Dermis microvascular lymphatic vessel endothelial cell (primary cell): ENCODE data around the gene SLC8A3. TPM values are rescaled to one million over a fixed set of nuclear protein-coding genes. Genes with fewer than 3 reads are reported as not detected.
A peak's percentile ranks its signal among the peaks of the same experiment; 100 is the strongest.

Experiments used
- DNase-seq, 2 donors: peaks; one replicate each; pipeline versions ENCODE4 v3.0.0 to v3.0.0-alpha.2; 2010; ENCODE audit warnings: low read depth in 2 of 2
- total RNA-seq: library from RNA; depleted of rRNA; stranded (reverse); fragments of >200 nt; gene quantifications from 2 replicates; pipeline ENCODE4 v1.2.1, GENCODE V29; 2014

The SLC8A3 gene
- total RNA-seq, 1 donor from 2014 or later: 0.13 TPM

DNA sequence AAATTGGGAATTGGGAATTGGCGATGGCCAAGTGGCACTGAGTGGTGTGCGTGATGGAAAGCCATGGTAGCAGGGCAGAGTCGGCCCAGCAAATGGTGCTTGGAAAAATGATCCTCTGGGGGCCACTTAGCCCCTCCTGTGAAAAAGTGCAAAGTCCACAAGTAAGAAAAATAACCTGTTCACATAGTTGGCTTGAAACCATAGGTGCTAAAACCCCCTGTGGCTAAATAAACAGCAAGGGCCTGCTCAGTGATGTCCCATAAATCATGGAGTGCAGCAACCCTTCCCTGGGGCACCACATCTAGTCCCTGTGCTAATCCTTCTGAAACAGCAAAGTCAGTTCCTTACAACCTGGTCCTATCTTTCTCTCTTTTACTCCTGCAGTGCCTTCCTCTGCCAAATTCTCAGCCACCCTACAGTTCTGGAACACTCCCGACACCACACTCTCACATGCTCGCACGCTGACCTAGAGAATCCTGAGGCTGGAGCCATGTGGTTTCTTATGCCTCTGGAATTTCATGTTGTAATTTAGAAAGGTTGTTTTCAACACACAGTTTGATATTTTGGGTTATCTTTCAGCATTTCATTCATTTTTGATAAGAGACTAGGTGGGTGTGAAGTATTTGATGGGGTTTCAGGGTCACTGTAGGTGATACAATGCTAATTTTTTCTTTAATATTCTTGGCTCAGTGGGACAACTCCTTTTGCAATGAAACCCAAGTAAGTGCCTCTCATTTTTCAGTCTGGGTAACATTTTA is 186.0 kb downstream of the SLC8A3 start:
- DNase-seq: no peak

DNA sequence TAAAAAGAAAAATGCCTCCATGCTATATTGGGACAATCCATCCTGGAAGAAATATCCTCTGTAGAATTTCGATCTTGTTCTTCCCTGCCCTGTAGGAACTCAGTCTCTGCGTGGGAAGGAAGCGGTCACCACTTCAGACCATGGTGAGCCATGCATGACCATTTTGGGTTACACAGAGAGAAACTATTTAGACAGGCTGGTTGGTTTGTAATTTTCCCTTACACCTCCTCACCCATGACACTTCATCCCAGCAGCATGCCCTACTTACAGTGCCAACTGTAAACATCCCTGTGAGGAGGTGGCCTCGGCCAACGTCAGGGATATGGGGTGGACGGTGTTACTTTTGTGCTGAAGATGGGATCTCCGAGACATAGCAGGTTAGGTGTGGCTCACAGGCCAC is 188.2 kb downstream of the SLC8A3 start:
- DNase-seq: no peak

DNA sequence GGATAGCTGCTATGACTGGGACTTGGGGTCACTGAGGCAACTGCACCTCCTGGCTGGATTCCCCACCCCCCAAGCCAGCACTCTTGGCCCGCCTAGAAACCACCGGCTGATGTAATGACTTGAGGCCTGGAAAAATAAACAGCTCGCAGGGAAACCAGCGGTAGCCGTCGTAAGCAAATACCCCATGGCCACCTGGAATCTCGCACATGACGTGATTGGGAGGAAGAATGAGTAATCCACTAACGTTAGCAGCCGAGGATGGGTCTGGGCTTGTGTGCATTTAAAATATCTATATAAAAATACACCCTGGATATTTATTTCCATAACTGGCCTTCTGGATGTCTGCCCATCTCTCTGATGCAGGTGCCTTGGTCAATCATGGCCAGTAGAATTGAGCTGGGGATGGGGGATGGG is 189.5 kb downstream of the SLC8A3 start:
- peak; percentile 40 to 87 for DNase-seq

DNA sequence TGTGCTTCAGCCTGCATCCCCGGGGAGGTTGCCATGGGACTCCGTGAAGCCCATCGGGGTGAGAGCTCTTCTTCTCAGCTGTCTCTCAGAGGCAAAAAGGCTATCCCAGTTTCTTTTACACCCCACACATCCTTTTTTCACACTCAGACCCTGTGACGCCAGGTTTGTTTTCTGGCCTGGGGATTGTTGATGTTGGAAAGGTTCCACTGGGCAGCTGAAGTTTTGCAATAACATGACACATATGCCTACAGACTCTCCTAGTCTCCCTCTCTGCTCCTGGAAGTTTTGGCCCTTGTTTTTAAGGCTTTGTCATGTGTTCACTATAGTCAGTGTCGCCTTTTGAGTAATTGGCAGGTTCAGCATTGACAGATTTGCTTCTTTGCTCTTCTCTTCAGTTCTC is 190.9 kb downstream of the SLC8A3 start:
- peak; percentile 44 to 80 for DNase-seq

DNA sequence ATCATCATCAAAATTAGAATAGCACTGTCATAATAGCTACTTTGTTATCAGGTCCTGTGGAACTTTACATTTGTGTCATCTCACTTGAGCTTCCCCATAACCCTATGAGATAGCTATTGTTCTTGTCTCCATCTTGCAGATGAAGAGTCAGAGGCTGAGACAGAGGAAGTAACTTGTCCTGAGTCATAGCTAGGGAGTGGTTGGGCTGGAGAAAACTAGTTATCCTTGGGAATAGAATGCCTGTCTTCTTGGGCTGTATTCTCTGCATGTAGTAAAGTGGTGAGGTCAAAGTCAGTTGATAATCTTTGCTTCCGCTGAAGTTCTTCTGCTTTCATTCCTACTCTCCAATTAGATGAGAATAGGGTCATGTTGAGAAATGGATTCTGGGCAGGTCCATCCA is 192.5 kb downstream of the SLC8A3 start:
- peak in 1 of 2 donors; percentile 14 for DNase-seq

Other genes starting within 250 kb of the SLC8A3 start
- 30.6 and 42.2 TPM in 2 replicates for gene COX16, start 170.7 kb upstream of the SLC8A3 start, total RNA-seq
- gene SYNJ2BP, start 228.1 kb upstream of the SLC8A3 start, total RNA-seq: 16.8 and 18.2 TPM in 2 replicates